ENCODE data around the gene BCL7C. TPM values are rescaled to one million over a fixed set of nuclear protein-coding genes. Genes with fewer than 3 reads are reported as not detected.

Gene BCL7C
- total RNA-seq, 1 donor from 2014 or later: 34.2 TPM

DNA sequence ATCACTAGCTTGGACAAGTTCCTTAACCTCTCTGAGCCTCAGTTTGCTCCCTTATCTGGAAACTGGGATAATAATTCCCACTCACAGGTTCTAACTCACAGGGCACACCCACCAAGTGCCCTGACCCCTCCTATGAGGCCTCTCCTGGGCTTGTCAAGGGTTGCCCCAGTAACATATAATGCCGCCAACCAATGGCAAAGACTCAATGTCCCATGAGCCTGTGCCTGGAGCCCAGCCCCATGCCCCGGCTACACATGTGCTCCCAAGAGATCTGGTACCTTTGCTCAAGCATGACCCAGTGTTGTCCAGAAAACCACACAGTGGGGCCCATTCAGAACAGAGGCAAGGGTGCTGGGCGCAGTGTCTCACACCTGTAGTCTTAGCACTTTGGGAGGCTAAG is 21.0 kb upstream of the BCL7C start:
- Mint-ChIP-seq H3K36me3 (ENCODE audit: insufficient read depth) (no peaks in the 10 kb centered on the region), H3K4me1 (ENCODE audit: low read depth) (no peaks in the 10 kb centered on the region), H3K27me3 (no peaks in the 10 kb centered on the region), H3K4me3 (ENCODE audit: low read depth) (no peak overlapping the region), H3K27ac (no peak overlapping the region), H3K9me3 (ENCODE audit: low read depth) (no peaks in the 10 kb centered on the region)
- no peak for TF ChIP-seq CTCF (IDR thresholded peaks at IDR 0.05; ENCODE audit: unreplicated experiment)
- DNase-seq (ENCODE audit: low spot score, unreplicated experiment): no peak

- Mint-ChIP-seq H3K27me3 (no peaks in the 10 kb centered on the region), H3K4me3 (ENCODE audit: low read depth) (no peak overlapping the region), H3K9me3 (ENCODE audit: low read depth) (no peaks in the 10 kb centered on the region), H3K4me1 (ENCODE audit: low read depth) (no peaks in the 10 kb centered on the region), H3K27ac (peak overlapping the region; percentile 39), H3K36me3 (ENCODE audit: insufficient read depth) (no peaks in the 10 kb centered on the region)
- no peak for DNase-seq (ENCODE audit: low spot score, unreplicated experiment)
- TF ChIP-seq CTCF (IDR thresholded peaks at IDR 0.05; ENCODE audit: unreplicated experiment): no peak
Measured at GRCh38 chr16:30912794-30913412, 19.0 kb upstream of the BCL7C start.

DNA sequence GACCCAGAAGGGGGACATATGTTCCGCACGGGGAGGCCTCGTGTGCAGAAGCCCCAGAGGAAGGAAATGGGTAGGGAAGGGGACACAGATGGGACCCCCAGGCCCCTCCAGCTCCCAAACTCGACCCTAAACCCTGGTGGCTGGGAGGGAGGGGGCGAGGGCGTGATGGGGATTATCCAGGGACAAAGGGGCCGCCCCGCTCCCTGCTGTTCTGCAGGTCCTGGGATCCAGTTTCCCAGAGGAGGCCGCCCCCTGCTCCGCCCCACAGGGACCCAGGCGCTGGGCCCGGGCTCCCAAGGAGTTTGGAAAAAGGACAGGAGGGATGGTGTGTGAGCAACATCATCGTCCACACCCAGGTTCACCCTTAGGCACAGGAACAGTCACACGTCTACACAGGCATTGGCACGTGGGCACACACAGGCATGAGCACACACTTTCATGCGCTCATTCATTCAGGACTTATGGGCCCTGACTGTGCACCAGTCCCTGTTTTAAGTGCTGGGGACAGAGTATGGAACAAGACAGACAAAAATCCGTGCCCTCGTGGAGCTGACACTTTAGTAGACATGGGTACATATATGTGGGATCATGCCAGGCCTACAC is 16.7 kb upstream of the BCL7C start:
- H3K9me3 Mint-ChIP-seq (ENCODE audit: low read depth): no peaks in the 10 kb centered on the region
- no peak for TF ChIP-seq CTCF (IDR thresholded peaks at IDR 0.05; ENCODE audit: unreplicated experiment)
- no peaks in the 10 kb centered on the region for H3K36me3 Mint-ChIP-seq (ENCODE audit: insufficient read depth)
- no peak overlapping the region for H3K27ac Mint-ChIP-seq
- H3K4me1 Mint-ChIP-seq (ENCODE audit: low read depth): no peaks in the 10 kb centered on the region
- no peak for DNase-seq (ENCODE audit: low spot score, unreplicated experiment)
- no peak overlapping the region for H3K4me3 Mint-ChIP-seq (ENCODE audit: low read depth)
- no peaks in the 10 kb centered on the region for H3K27me3 Mint-ChIP-seq

DNA sequence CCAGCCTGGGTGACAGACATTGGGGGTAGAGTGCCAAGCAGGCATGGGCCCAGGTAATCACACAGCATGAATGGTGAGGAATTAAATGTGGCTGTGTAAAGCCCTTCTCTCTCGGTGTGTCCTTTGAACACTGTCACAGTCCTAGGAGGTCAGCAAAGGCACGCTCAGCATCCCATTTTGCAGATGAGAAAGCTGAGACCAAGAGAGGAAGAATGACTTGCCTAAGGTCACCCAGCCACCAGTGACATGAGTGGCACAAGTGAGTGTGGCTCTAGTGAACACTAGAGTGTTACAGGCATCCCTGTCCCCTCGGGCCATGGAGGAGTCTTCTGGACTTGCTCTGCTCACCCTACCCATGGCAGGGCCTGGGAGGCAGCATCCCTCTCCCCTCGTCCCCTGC is 13.2 kb upstream of the BCL7C start:
- Mint-ChIP-seq H3K9me3 (ENCODE audit: low read depth) (no peaks in the 10 kb centered on the region), H3K36me3 (ENCODE audit: insufficient read depth) (no peaks in the 10 kb centered on the region), H3K27ac (no peak overlapping the region), H3K4me1 (ENCODE audit: low read depth) (no peaks in the 10 kb centered on the region), H3K27me3 (no peaks in the 10 kb centered on the region), H3K4me3 (ENCODE audit: low read depth) (no peak overlapping the region)
- no peak for TF ChIP-seq CTCF (IDR thresholded peaks at IDR 0.05; ENCODE audit: unreplicated experiment)
- DNase-seq (ENCODE audit: low spot score, unreplicated experiment): no peak

GRCh38 chr16:30904114-30904780 is 10.4 kb upstream of the BCL7C start:
- Mint-ChIP-seq H3K4me1 (ENCODE audit: low read depth) (no peaks in the 10 kb centered on the region), H3K36me3 (ENCODE audit: insufficient read depth) (no peaks in the 10 kb centered on the region), H3K4me3 (ENCODE audit: low read depth) (no peak overlapping the region), H3K9me3 (ENCODE audit: low read depth) (no peaks in the 10 kb centered on the region), H3K27me3 (no peaks in the 10 kb centered on the region), H3K27ac (no peak overlapping the region)
- TF ChIP-seq CTCF (IDR thresholded peaks at IDR 0.05; ENCODE audit: unreplicated experiment): no peak
- no peak for DNase-seq (ENCODE audit: low spot score, unreplicated experiment)
